ENCODE measurements around the gene HEATR5B. TPM values are rescaled to one million over a fixed set of nuclear protein-coding genes. Genes with fewer than 3 reads are reported as not detected.

The HEATR5B gene
- total and polyA plus RNA-seq, 9 of the 15 experiments (the other 6 are each of a cell fraction or from before 2014, with no cell fraction given), result 4.2 to 21.7 (median 12.2) TPM

DNA sequence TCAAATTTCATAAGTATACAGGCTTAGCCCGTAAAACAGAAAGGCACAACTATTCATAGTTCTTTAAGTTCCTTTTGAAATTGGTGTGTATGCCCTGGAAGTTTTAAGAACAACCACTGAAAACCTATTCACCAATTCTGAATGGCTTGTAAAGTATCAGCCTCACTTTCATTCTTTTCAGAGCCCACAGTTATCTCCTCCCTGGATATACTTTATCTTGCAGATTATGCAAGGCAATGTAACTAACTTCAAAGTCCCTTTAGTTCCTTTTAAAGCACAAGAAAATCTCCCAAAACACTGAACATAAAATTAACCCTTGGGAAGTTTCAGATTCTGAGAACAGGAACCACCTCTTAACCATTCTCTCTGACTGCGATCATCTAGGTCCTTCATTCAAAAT is 119.0 kb downstream of the HEATR5B start:
- in situ Hi-C loops (cut with MboI), result no loop called here
- no TSS peak for BruUV-seq (replicated peaks)
- WGBS (ENCODE audit: insufficient coverage, low coverage, missing lambda C conversion rate), result 14% methylated on average over 2 of the region's 2 CpGs
- Histone ChIP-seq H3K27ac (ENCODE audit: extremely low read depth, low read depth, low read length) (peak overlapping the region; percentile 86), H3K27me3 (ENCODE audit: control insufficient read depth in 2 of 2, insufficient read depth in 2 of 2, low read length in 2 of 2) (no peaks in the 10 kb centered on the region), H3K79me2 (ENCODE audit: control insufficient read depth, insufficient read depth, low read length) (peaks cover 63% of the 10 kb centered on the region), H3K4me1 (replicated peaks in 1 of 2; ENCODE audit: control insufficient read depth in 2 of 2, insufficient read depth in 2 of 2, low read length in 2 of 2) (peaks cover 6 to 22% of the 10 kb centered on the region in 2 experiments), H3K9me3 (replicated peaks; ENCODE audit: control insufficient read depth, insufficient read depth, low read depth, low read length) (no peaks in the 10 kb centered on the region), H3K4me2 (ENCODE audit: insufficient read depth, low read length) (peak overlapping the region; percentile 94), H2AFZ (ENCODE audit: low read depth, low read length) (0 out of 2 replicates have a peak overlapping the region, but pooled peaks have one; percentile 82), H3K36me3 (ENCODE audit: control insufficient read depth, insufficient read depth, low read length) (peaks cover 8% of the 10 kb centered on the region), H4K20me1 (replicated peaks; ENCODE audit: control insufficient read depth, insufficient read depth, low read length) (no peaks in the 10 kb centered on the region), H3K9me1 (ENCODE audit: control insufficient read depth, insufficient read depth, low read length) (no peaks in the 10 kb centered on the region), H3K9ac (ENCODE audit: insufficient read depth in 1 of 2, low read depth in 2 of 2, low read length in 2 of 2) (peak overlapping the region; percentile 83 to 93; a peak in 3 of 4 replicates), H3K4me3 (peak overlapping the region; percentile 96)
- DNase-seq (ENCODE audit: extremely low read depth in 1 of 4, low spot score in 3 of 4) (peak in 1 of 4 experiments; percentile 8), FAIRE-seq (peak; percentile 63), ATAC-seq (no peak)
- POLR2A ChIA-PET, result interaction anchor here (0.6 to 1.0 kb wide), 2 partner anchors 13 to 1411 kb away, joined by 3 read pairs; no protein-coding TSS in a partner anchor
- CTCF ChIA-PET (ENCODE audit: low intra/inter-chr PET ratio), result no interaction called here
- intact Hi-C loops (cut with micrococcal nuclease), result no loop called here
- TF ChIP-seq, protein P1, sequence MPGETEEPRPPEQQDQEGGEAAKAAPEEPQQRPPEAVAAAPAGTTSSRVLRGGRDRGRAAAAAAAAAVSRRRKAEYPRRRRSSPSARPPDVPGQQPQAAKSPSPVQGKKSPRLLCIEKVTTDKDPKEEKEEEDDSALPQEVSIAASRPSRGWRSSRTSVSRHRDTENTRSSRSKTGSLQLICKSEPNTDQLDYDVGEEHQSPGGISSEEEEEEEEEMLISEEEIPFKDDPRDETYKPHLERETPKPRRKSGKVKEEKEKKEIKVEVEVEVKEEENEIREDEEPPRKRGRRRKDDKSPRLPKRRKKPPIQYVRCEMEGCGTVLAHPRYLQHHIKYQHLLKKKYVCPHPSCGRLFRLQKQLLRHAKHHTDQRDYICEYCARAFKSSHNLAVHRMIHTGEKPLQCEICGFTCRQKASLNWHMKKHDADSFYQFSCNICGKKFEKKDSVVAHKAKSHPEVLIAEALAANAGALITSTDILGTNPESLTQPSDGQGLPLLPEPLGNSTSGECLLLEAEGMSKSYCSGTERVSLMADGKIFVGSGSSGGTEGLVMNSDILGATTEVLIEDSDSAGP (CRISPR knock-in tag; IDR thresholded peaks at IDR 0.05), result no peak
- TF ChIP-seq HDAC3 (IDR thresholded peaks at IDR 0.05; ENCODE audit: borderline replicate concordance, partially characterized antibody), result peak; percentile 14
- no peak for TF ChIP-seq ZNF551 (CRISPR knock-in tag; IDR thresholded peaks at IDR 0.05)
- TF ChIP-seq, protein P2, sequence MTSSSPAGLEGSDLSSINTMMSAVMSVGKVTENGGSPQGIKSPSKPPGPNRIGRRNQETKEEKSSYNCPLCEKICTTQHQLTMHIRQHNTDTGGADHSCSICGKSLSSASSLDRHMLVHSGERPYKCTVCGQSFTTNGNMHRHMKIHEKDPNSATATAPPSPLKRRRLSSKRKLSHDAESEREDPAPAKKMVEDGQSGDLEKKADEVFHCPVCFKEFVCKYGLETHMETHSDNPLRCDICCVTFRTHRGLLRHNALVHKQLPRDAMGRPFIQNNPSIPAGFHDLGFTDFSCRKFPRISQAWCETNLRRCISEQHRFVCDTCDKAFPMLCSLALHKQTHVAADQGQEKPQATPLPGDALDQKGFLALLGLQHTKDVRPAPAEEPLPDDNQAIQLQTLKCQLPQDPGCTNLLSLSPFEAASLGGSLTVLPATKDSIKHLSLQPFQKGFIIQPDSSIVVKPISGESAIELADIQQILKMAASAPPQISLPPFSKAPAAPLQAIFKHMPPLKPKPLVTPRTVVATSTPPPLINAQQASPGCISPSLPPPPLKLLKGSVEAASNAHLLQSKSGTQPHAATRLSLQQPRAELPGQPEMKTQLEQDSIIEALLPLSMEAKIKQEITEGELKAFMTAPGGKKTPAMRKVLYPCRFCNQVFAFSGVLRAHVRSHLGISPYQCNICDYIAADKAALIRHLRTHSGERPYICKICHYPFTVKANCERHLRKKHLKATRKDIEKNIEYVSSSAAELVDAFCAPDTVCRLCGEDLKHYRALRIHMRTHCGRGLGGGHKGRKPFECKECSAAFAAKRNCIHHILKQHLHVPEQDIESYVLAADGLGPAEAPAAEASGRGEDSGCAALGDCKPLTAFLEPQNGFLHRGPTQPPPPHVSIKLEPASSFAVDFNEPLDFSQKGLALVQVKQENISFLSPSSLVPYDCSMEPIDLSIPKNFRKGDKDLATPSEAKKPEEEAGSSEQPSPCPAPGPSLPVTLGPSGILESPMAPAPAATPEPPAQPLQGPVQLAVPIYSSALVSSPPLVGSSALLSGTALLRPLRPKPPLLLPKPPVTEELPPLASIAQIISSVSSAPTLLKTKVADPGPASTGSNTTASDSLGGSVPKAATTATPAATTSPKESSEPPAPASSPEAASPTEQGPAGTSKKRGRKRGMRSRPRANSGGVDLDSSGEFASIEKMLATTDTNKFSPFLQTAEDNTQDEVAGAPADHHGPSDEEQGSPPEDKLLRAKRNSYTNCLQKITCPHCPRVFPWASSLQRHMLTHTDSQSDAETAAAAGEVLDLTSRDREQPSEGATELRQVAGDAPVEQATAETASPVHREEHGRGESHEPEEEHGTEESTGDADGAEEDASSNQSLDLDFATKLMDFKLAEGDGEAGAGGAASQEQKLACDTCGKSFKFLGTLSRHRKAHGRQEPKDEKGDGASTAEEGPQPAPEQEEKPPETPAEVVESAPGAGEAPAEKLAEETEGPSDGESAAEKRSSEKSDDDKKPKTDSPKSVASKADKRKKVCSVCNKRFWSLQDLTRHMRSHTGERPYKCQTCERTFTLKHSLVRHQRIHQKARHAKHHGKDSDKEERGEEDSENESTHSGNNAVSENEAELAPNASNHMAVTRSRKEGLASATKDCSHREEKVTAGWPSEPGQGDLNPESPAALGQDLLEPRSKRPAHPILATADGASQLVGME (CRISPR knock-in tag; IDR thresholded peaks at IDR 0.05), result no peak
- peak; percentile 16; the same call in 1 of the 2 replicates for TF ChIP-seq ZNF592 (IDR thresholded peaks at IDR 0.05)
- peak; percentile 24; the same call in 1 of the 2 replicates for TF ChIP-seq EP400 (IDR thresholded peaks at IDR 0.05)
- TF ChIP-seq TAF1 (IDR thresholded peaks at IDR 0.05; ENCODE audit: control insufficient read depth, extremely low read depth, insufficient read depth, low read length, severe bottlenecking), result no peak
- no peak for TF ChIP-seq SUPT5H (IDR thresholded peaks at IDR 0.05)
- no peak for TF ChIP-seq NFXL1 (CRISPR knock-in tag; IDR thresholded peaks at IDR 0.05)
- 0 out of 2 replicates have a peak, but pooled peaks have one; percentile 14 for TF ChIP-seq ATF7 (IDR thresholded peaks at IDR 0.05)
- no peak for TF ChIP-seq L3MBTL2 (IDR thresholded peaks at IDR 0.05)
